HT1080 (cell line): ENCODE measurements around the gene XPO6. TPM values are rescaled to one million over a fixed set of nuclear protein-coding genes. Genes with fewer than 3 reads are reported as not detected.
"Not testable (repeated sequence)": the region's sequence is repeated elsewhere in the genome, so short reads cannot be mapped to it uniquely, and the experiment has no call there.

Experiments used
- DNase-seq: peaks from one replicate; pipeline ENCODE4 v3.0.0-alpha.2; 2015; ENCODE audit warnings: low read depth
- total RNA-seq: library from RNA; depleted of rRNA; stranded (reverse); fragments of >200 nt; shearing (Covaris generic); gene quantifications from 2 replicates; pipeline ENCODE4 v1.2.3, GENCODE V29; 2014

Gene XPO6
- total RNA-seq, 1 experiment from 2014 or later = 176 TPM

DNA sequence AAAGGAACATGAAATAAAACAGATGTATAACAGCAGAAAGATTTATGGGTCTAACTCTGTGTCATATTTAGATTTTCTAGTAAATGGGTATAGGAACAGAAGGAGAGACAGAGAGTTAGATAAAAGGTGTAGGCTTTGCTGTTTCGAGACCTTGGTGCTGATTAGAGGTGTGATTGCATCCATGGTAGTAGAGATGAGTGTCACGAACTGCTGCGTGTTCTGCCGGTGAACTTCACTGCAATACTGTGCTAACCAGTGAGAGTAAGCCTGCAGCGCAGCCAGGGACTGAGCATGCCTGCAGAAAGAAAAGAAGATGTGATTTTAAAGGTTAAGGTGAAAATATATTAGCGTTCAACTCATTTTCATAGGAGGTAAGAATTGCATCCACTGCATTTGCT lies 94.6 kb downstream of the XPO6 start:
- no peak for DNase-seq

GRCh38 chr16:28115866-28116265 lies 95.9 kb downstream of the XPO6 start:
- DNase-seq = not testable (repeated sequence)

DNA sequence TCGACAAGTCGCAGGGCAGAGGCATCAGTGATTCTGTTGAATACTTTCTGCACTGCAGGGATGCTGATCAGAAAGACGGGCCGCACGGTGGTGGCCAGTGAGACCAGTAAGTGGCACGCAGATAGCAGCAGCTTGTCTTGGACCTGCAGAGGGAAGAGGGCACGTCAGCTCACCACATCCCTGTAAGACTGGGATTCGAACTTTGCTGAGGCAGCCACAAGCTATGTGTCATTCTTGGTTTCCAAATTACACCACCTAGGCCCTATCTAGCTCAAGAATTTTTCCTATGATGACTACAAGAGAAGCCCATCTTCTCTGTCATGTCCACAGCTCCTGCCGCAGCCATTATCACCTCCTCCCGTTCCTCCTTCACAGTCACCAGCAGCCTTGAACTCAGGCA lies 98.9 kb downstream of the XPO6 start:
- DNase-seq = no peak

DNA sequence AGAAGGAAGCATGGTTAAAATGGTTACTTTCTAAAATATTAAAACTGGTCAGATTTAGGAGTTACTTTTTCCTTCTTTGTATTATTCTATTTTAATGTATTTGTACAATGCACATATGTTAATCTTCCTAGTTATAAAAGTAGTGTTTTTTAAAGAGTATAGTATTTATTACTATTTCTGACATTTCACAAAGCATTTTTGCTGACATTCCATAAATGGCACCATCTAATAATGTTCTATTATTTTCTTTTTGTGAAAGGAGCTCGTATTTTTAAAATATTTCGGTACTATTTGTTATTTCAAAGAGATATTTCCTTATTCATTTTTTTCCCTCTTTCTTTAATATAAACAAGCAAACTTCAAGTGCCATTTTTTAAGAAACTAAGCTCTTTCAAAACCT lies 100.8 kb downstream of the XPO6 start:
- no peak for DNase-seq

DNA sequence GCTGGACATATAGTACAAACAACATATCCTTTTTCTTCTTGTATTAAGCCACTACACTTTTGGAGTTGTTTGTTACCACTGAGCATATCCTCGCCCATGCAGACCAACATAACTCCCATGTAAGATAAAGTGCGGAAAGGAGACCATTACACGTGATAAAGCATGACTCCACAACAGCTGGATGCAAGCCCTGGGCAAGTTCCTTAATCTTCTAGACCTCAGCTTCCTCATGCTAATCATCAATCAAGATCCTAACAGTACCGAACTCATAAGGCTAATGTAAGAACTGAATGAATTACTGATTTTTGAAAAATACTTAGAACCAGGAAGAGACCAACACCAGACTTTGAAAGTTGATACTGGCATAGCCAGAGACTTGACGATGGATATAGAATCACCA lies 101.3 kb downstream of the XPO6 start:
- DNase-seq = no peak

DNA sequence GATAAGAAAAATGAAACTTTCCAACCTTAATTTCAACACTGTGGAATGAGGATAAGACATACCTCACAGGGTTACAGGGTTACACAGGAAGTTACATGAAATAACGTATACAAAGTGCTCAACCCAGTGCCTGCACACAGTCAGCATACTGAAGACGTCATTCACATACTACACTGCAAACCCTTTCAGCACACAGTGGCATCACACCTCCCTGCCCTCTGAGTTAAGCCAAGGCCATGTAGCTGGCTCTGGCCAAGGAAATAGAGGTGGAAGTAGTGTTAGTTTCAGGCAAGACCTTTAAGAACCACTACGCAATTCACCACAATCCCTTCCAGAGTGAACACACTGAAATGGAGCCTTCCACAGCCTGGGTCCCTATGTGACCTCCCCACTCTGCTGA lies 101.7 kb downstream of the XPO6 start:
- no peak for DNase-seq

- DNase-seq = no peak
These were observed 103.0 kb downstream of the XPO6 start for GRCh38 chr16:28108590-28109247.

DNA sequence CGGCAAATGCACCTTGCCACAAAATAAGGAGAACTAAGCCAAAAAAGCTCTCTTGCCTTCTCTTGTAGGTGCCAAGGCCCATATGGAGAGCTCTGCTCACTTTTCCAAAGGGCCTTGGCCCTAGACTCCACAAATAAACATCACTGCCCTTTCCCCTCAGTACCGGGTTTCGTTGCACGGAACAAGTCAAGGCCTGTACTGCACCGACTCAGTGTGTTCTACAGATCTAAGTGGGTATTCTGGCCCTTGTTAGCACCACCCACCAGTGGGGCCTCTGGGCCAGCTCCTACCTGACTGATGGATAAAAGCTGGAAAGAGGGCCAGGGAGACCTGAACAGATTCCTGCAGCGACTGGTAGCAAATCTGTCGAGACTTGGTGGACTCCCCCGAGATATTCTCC lies 104.5 kb downstream of the XPO6 start:
- DNase-seq = no peak

GRCh38 chr16:28106467-28107215 lies 105.1 kb downstream of the XPO6 start:
- no peak for DNase-seq

GRCh38 chr16:28105954-28106353 lies 105.8 kb downstream of the XPO6 start:
- DNase-seq = no peak

GRCh38 chr16:28105297-28105696 lies 106.5 kb downstream of the XPO6 start:
- no peak for DNase-seq

- DNase-seq = no peak
These were observed 107.4 kb downstream of the XPO6 start for GRCh38 chr16:28104404-28104803.

GRCh38 chr16:28103516-28104170 lies 108.1 kb downstream of the XPO6 start:
- DNase-seq = no peak

GRCh38 chr16:28101533-28101890 lies 110.3 kb downstream of the XPO6 start:
- no peak for DNase-seq

GRCh38 chr16:28100810-28101532 lies 110.8 kb downstream of the XPO6 start:
- DNase-seq = no peak

DNA sequence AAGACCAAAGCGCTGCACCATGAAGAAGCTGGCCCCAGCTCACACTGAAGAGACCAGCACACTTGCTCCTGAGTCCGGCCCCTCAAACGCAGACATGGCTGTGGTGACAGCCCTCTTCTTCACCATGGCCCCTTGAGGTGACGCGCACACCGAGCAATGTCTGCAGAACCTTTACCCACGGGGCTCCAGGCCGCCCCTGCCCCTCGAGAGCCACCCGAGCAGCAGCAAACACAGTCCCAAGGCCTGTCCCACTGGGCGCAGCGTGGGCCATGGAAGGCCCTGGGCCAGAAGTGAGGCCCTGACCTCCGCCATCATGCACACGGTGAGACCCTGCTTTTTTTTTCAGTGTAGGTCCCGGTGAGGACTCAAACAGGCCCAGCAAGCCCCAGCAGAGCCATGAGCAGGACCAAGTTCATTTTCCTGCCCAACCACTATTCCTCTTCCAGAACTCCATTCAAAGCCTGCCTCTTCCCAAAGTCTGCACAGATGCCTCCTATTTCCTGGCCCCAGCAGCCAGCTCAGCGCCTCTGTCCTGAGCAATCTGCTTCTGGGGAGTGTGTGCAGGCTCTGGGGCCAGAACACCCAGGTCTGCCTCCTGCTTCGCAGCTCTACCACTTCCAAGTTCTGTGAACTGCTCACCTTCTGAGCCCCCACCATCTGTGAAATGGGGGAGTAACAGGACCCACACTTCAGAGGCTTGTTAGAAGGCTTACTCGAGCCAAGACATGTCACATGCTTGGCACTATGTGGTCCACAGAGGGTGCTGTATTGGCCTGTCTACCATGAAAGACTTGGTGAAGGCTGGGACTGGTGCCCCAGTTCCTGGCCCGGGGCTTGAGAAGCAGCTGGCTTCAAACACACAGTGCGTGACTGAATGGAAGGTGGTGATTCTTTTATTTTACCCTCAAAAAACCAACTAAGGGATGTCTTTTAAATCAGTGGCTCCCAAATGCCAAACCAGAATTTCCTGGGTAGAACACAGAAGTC lies 112.5 kb downstream of the XPO6 start:
- no peak for DNase-seq

- DNase-seq = no peak
These were observed 113.4 kb downstream of the XPO6 start for GRCh38 chr16:28098171-28098958.

DNA sequence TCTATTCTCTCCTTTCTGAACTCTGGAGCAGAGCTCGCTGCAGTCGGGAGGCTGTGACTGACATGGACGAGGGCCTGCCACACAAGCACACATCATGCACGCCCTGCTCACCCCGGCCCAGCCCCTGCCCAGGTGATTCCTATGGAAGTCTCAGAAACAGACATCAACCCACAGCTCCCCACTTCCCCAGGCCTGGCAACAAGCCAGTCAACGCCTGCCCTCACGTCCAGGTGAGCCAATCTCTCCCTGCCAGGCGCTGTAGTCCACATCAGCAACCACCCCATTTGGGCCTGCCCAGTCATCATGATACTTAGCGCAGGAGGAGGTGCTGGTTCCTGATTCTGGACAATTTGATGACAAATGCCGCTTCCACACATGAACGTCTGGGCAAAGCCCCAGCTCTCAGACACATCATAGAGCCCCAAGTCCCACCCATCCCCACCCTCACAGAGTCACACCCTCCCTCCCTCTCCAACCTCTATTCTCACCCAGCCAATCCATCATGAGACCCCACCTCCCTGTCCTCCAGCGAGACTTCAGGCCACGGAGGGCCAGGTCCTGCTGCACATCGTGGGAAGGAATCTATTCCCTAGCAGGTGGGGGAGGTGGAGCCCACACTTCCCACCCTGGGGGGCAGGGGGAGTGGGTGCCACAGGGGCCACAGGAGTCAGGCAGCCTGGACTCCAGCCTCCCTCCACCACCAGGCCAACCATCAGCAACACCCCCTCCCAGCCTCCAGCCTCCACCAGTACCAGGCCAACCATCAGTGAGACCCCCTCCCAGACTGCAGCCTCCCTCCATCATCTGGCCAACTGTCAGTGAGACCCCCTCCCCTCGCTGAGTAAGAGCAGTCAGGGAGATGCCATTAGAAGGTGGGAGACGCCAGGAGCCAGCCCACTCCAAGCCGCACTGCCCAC lies 114.5 kb downstream of the XPO6 start:
- no peak for DNase-seq

GRCh38 chr16:28093385-28093725 lies 118.4 kb downstream of the XPO6 start:
- no peak for DNase-seq
